ENCODE measurements around the gene AKR1C4.
"Not testable (repeated sequence)": the region's sequence is repeated elsewhere in the genome, so short reads cannot be mapped to it uniquely, and the experiment has no call there.

The AKR1C4 gene

GRCh38 chr10:5209776-5210175, 13.1 kb downstream of the AKR1C4 start:
- not testable (repeated sequence) for DNase-seq

DNA sequence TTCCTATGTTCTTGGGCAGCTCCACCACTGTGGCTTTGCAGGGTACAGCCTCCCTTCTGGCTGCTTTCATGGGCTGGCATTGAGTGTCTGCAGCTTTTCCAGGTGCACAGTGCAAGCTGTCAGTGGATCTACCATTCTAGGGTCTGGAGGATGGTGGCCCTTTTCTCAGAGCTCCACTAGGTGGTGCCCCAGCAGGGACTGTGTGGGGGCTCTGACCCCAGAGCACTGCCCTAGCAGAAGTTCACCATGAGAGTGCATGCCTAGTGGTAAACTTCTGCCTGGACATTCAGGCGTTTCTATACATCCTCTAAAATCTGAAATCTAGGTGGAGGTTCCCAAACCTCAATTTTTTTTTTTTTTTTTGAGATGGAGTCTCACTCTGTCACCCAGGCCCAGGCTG, 13.6 kb downstream of the AKR1C4 start:
- DNase-seq = not testable (repeated sequence)

- DNase-seq = no peak
These were observed 15.3 kb downstream of the AKR1C4 start for GRCh38 chr10:5211696-5212536.

DNA sequence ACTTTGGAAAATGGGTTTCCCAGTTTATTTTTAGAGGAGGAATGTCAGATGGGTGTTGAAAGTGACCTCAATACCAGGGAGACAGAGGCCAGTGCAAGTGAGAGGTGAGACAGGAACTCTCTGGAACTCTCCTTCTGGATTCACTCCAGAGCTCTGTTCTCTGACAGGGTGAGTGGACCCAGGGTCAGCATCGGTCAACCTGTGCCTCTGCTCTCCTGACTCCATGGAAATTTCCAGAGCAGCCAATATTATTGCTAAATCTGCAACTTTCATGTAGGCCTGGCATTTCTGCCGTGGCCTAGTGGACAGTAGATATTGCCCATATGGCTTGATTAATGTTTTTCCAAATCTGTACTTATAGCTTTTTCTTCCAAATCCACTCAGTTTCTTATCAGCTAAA, 20.2 kb downstream of the AKR1C4 start:
- DNase-seq = no peak

- DNase-seq = no peak
These were observed 22.6 kb downstream of the AKR1C4 start for GRCh38 chr10:5219262-5219661.

DNA sequence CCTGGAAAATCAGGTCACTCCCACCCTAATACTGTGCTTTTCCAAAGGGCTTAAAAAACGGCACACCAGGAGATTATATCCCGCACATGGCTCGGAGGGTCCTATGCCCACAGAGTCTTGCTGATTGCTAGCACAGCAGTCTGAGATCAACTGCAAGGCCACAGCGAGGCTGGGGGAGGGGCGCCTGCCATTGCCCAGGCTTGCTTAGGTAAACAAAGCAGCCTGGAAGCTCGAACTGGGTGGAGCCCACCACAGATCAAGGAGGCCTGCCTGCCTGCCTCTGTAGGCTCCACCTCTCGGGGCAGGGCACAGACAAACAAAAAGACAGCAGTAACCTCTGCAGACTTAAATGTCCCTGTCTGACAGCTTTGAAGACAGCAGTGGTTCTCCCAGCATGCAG, 26.3 kb downstream of the AKR1C4 start:
- DNase-seq = not testable (repeated sequence)

DNA sequence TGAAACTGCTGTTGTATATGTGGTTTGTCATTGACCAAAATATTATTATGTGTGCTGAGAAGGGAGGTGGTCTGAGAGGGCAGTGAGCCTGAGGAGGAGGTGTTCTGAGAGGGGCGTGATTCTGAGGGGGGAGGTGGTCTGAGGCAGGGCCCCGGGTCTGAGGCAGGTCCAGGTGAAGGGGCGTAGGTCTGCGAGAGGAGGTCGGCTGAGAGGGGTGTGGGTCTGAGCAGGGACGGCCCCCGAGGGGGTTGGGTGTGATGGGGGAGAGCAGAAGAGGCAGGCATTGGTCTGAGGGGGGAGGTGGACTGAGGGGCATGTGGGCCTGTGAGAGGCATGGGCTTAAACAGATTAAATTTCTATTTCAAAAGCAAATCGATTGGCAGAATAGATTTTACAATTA, 32.4 kb downstream of the AKR1C4 start:
- DNase-seq = no peak

DNA sequence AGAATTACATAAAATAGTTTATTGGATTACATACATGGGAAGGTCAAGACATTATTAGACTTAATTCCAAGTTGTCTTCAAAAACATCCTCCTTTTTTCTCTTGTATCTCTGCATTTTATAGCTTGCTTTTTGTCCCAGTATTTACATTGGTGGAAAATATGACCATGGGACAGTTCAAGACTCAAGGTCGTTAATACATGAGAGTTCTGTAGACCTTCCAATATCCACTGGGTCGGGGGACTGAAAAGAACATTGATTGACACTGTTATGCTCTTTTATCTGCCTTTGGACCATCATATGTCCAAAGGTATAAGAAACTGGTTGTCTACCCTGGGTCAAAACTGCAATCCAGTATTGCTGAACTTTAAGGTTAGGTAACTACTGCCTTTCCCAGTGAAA, 36.7 kb downstream of the AKR1C4 start:
- no peak for DNase-seq

DNA sequence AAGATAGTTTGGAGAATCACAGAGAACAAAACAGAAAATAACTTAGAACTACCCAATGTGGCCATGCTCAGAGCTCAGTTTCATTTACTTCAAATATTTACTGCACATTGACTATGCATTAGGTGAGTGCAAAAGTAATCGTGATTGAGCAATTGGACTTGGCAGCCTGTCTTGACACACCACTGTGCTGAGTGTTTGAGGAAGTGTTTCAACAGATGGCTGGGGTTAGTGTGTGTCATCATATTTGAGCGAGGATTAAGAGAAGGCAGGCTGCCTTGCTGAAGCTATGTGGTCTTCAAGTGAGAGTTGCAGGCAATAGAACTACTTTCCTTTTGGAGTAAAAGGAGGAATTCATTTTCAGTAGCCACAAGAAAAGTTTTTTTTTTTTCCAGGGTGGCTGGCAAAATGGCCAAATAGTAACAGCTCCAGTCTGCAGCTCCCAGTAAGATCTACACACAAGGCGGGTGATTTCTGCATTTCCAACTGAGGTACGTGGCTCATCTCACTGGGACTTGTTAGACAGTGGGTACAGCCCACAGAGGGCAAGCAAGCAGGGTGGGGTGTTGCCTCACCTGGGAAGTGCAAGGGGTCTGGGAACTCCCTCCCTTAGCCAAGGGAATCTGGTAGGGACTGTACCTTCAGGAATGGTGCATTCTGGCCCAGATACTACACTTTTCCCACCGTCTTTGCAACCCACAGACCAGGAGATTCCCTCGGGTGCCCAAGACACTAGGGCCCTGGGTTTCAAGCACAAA, 37.6 kb downstream of the AKR1C4 start:
- DNase-seq = peak; percentile 10

DNA sequence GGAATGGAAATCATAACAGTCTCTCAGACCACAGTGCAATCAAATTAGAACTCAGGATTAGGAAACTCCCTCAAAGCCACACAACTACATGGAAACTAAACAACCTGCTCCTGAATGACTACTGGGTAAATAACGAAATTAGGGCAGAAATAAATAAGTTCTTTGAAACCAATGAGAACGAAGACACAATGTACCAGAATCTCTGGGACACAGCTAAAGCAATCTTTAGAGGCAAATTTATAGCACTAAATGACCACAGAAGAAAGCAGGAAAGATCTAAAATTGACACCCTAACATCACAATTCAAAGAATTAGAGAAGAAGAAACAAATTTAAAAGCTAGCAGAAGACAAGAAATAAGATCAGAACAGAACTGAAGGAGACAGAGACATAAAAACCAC, 40.9 kb downstream of the AKR1C4 start:
- DNase-seq = not testable (repeated sequence)

DNA sequence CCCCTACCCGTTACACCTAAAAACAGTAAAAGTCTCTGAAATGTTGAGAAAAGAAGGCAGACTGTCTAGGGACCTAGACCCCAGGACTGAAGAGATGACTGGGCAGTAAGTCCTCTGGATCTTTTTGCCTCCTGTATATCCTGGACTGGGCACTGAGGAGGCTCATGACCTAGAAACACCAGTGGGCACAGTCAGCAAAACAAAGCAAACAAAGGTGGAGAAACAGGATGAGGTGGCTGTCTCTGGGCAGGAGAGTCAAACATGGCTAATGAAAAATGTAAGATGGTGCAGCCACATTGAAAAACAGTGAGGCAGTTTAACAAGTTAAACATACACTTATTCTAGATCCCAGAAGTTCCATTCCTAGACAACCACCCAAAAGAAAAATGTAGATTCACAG, 45.9 kb downstream of the AKR1C4 start:
- no peak for DNase-seq

GRCh38 chr10:5243521-5243987, 46.9 kb downstream of the AKR1C4 start:
- no peak for DNase-seq

DNA sequence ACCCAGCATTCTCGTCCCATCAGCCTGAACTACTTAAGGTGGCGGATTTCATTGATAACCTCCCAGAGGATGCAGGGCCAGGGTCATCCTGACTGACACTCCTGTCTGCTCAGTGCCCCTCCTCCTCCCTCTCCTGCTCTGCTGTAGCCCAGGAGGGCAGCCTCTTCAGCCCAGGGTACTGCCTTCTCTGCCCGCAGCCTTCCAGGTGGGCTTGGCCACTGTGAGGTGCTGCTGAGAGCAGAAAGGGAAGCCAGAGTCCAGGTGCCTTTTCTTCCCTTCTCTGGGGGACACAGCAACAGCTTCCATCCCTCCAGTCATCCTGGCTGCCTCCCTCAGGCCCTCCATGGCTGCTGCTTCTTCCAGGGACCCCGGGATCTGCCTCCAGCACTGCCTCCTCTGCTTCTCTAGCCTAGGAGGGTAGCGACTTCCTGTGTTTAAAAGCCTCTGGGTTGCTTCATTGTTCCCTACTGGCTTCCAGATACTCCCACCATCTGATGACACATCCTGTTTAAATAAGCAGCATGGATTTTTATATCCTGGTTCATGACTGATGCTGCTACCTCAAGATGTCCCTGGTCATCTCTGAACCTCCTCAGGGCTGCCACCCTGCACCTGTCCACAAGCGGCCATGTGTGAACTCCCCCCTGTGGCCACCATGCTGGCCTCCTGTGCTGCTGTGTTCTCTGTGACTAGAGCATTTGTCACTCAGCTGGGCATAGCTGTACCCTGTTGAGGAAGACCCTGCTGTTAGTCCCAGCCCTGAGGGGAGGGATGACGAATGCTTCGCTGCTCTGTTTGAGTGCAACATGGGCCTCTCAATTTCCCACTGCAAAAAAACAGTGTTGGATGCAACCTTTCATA, 55.8 kb downstream of the AKR1C4 start:
- DNase-seq = no peak

- no peak for DNase-seq
These were observed 57.9 kb downstream of the AKR1C4 start for GRCh38 chr10:5254488-5254887.

- DNase-seq = not testable (repeated sequence)
These were observed 61.1 kb downstream of the AKR1C4 start for GRCh38 chr10:5257768-5258167.

- no peak for DNase-seq
These were observed 62.7 kb downstream of the AKR1C4 start for GRCh38 chr10:5259132-5259951.

DNA sequence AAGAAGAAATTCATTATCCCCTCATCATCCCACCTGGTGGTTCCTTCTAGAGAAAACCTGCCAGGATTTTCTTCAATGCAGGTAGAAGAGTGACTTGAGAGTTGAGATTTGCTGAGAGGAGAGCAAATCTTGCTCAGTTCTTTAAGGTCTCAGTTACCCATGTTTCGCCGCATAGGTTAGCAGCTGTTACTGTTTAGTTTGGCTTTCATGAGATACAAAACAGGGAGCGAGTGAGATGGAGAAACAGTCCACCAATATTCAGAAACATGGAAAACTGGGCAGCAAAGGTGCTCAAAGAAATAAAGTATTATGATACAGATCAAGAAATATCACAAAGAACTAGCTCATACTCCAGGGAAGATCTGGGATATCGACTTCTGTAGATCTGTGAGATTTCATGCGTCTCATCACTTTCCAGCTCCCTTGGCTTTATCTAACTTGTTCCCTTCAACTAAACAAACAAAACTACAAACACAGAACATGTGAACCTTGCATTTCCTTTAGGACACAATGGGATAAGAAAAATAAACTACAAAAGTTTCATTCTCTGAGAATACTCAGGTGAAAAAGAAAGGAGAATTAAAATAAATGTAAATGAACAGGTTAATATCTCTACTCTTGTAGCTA, 63.4 kb downstream of the AKR1C4 start:
- no peak for DNase-seq

GRCh38 chr10:5260828-5261227, 64.2 kb downstream of the AKR1C4 start:
- no peak for DNase-seq

- DNase-seq = no peak
These were observed 68.5 kb downstream of the AKR1C4 start for GRCh38 chr10:5265139-5265538.

GRCh38 chr10:5266351-5266750, 69.7 kb downstream of the AKR1C4 start:
- DNase-seq = no peak

- DNase-seq = no peak
These were observed 70.2 kb downstream of the AKR1C4 start for GRCh38 chr10:5266804-5267203.

- DNase-seq = no peak
These were observed 71.6 kb downstream of the AKR1C4 start for GRCh38 chr10:5268234-5268633.
